Measurements from ENCODE around the gene DSTN.

Gene DSTN

DNA sequence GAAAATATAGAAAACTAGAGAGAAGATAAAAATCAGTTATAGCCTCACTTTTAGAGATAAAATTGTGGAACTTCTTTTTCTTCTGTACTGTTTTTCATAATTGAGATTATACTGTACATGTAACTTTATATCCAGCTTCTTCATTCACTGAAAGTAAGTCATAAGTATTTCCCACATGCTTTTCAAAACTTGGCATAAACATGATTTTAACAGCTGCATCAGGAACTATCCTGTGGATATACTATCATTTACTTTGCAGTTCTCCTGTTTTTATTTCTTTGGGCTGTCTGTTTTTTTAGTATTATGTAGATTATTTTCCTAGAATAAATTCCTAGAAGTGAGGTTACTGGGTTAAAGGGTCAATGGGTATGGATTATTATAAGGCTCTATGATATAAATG, 14.8 kb downstream of the DSTN start:
- no peak for DNase-seq

DNA sequence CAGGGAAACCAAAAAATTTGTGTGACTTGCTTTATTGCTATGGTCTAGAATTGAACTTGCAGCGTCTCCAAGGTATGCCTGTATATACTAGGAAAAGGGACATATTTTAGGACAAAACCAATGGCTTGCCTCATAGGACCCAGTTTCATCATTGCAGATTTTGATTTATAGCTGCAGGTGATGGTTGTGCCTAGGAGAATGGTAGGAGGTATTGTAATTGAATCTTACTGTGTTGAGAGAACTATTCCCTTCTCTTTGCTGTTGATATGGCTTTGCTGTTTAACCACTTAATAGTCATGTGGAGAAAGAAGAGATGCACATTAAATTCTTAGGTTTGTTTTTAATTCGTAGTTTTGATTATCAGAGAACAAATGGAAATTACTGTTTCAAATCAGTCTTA, 16.4 kb downstream of the DSTN start:
- no peak for DNase-seq

DNA sequence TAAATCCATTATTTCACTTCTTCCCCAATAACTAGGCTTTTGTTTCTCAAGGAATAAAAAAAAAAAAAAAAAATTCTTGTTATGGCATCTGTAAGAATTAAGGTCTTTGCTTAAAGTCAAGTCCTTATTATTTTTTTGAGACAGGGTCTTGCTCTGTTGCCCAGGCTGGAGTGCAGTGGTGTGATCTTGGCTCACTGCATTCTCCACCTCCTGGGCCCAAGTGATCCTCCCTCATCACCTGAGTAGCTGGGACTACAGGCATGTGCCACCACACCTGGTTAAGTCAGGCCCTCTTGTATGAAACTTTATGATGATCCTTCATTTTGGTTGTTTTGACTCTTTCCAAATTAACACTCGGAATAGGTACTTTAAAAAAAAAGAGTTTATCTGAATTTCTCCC, 17.3 kb downstream of the DSTN start:
- DNase-seq: no peak

DNA sequence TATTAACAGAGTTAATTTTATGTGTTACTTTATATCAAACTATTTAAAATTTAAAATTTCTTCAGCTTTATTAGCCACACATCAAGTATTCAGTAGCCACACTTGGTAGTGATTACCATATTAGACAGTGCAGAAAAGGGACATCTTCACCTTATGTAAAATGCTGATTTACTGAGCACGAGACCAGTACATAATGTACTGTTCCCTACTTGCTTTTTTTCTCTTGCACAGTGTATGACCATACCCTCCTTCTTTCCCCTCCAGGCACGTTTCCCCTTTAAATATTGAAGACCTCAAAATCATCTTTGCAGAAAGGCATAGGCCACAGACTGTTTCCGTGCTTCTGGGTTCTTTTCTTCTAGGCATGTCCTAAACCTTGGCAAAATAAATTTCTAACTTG, 17.9 kb downstream of the DSTN start:
- DNase-seq: no peak

DNA sequence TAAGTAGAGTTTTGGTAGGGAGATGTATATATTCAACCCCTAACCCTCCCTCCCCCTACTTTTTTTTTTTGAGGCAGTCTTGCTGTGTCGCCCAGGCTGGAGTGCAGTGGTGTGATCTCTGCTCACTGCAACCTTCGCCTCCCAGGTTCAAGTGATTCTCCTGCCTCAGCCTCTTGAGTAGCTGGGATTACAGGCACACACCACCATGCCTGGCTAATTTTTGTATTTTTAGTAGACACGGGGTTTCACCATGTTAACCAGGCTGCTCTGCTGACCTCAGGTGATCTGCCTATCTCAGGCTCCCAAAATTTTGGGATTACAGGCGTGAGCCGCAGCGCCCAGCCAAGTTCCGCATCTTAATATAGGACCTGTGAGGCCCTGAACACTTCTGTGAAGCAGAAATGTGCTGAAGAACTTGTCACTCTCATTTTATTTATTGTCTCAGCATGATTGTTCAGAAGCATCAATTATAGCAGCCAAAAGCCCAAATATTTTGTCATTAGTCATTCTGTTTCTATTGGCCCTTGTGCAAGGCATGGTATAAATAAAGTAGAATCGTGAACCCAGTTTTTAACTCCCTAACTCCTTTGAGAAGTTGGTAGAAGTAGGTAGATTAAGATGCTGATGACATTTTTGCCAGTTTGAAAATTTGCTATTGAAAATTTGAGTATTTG, 19.4 kb downstream of the DSTN start:
- DNase-seq: no peak

DNA sequence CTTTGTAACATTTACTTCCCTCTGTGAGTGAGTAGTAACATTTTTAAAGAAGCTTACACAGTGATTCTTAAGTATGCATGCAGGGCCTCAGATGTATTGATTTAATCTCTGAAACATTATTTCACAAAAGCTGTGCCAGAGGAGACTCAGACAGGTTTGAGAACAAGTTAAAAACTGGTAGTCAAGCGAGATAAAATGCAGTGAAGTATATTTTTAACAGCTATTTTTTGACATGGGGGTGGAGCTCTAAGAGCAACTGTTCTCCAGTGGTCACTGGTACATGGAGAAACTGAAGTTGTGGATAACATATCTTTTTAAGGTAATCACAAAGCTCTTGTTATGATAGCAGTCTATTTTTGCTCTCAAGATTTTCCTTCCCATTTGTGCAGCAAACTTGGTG, 20.4 kb downstream of the DSTN start:
- no peak for DNase-seq

DNA sequence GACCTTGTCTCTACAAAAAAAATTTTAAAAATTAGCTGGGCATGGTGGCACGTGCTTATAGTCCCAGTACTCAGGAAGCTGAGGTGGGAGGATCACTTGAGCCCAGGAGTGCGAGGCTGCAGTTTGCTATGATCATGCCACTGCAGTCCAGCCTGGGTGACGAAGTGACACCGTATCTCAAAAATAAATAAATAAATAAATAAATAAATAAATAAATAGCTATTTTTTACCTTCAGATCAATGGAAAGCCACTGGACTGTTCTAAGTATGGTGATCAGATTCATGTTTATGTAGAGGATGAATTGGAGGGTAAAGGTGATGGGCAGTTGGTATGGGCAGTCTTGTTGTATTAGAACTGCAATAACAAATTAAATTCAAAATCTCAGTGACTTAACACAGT, 24.0 kb downstream of the DSTN start:
- no peak for DNase-seq

DNA sequence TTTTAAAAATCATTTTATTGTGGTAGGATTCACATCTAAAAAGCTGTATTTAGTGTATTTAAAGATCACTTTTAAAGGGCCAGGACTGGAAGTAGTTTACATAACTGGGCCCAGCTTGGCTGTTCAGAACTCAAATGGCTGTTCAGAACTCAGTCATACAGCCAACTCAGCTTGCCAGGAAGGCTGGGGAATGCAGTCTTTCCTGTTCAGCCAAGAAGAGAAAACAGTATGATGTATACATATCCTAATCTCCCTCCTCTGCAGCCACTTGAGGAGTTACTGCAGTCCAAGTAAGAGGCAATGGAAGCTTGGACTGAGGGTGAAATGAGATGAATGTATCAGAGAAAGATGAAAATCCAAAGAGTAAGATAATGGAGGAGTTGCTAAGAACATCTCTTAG, 24.6 kb downstream of the DSTN start:
- no peak for DNase-seq

DNA sequence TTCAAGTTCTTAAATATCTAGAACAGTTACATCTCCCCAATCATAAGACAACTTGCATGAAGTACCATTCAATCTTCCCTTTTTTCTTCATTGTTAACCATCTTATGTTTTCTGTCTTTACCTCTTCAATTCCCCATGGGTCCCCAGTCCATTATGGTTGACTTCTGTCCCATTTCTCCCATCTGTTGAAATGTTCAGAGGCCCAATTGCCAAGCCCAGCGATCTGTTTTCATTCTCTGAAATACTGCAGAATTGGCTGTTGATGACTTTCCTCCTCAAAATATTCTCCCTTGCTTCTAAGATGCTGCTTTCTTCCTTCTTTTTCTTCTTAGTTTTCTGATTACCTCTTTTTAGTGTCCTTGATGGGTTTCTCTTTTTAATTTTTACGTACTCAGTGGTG, 26.0 kb downstream of the DSTN start:
- no peak for DNase-seq

DNA sequence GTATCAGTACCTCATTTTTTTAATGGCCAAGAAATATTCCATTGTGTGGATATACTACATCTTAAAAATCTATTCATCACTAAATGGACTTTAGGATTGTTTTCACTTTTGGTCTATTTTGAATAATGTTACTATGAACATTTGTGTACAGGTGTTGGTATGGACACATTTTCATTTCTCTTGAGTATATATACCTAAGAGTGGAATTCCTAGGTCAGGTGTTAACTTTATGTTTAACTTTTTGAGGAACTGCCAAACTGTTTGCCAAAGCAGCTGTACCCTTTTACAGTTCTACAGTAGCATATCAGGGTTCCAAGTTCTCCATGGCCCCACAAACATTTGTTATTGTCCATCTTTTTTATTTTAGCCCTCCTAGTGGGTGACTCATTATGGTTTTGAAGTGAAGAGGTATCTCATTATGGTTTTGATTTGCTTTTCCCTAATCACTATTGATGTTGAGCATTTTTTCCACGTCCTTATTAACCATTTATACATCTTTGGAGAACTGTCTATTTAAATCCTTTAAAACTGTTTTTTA, 28.2 kb downstream of the DSTN start:
- no peak for DNase-seq

DNA sequence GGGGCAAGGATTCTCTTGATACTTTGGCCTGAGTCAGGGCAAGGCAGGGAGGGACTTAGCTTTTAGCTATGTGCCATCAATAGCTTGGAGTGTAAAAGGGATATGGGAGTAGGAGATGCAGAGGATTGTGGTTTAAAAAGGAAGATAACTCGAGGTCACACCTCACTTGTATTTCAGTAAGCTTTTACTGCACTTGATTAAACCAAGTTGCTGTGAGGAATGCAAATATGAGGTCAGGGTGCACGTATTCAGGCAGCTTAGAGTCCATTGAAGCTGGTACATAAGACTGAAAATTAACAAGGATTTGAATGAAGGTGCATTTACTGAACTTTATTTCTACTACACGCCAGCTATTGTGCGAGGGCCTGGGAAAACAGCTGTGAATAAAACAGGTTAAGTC, 32.1 kb downstream of the DSTN start:
- peak; percentile 88 for DNase-seq

DNA sequence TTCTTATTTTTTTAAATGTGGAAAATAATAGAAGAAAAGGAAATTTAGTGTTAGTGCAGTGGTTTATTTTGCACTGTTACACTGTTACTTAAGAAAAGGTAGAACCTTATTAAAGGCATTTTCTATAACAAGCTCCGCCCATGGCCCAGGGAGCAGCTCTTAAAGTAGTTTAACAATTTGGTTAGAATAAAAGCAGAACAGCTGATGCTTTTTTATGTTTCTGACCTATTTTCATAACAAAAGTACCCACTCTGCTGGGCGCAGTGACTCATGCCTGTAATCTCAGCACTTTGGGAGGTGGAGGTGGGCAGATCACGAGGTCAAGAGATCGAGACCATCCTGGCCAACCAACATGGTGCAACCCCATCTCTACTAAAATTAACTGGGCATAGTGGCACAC, 32.6 kb downstream of the DSTN start:
- DNase-seq: no peak

DNA sequence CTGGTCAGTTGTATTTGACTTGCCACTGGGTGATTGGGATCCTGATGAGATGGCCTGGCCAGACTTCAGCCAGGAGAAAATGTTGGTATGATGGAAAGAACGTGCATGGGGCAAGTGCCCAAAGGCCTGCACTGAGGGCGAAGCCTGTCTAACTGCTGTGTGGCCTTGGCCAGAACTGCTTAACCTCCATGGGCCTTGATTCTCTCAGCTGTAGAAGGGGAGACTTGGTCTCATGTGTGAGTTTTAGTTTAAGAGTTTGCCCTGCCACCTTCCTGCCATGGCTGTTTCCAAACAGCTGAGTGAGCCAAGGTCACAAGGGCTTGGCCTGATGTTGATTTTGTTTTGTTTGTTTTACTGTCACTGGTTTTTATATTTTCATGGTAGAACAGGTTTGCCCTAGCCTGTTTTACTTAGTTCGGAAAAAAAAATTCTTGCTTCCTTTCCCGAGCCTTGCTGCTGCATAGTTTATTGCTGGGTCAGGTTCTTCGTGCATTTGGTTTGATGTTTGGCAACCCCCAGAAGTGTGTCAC, 35.3 kb downstream of the DSTN start:
- no peak for DNase-seq

DNA sequence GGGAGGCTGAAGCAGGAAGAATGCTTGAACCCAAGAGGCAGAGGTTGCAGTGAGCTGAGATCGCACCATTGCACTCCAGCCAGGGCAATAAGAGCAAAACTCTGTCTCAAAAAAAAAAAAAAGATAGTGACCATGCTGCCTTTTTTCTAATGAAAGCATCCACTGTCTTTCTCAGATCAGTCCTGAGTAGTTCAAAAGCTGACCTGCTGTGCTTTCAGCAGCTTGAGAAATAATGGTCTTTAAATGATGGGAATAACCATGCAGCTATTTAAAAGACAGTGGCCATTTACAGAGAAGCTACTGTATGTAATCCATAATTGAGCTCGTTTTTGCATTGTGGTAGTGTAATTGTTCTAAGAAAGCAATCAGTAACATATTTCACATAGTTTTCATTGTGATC, 36.1 kb downstream of the DSTN start:
- no peak for DNase-seq

DNA sequence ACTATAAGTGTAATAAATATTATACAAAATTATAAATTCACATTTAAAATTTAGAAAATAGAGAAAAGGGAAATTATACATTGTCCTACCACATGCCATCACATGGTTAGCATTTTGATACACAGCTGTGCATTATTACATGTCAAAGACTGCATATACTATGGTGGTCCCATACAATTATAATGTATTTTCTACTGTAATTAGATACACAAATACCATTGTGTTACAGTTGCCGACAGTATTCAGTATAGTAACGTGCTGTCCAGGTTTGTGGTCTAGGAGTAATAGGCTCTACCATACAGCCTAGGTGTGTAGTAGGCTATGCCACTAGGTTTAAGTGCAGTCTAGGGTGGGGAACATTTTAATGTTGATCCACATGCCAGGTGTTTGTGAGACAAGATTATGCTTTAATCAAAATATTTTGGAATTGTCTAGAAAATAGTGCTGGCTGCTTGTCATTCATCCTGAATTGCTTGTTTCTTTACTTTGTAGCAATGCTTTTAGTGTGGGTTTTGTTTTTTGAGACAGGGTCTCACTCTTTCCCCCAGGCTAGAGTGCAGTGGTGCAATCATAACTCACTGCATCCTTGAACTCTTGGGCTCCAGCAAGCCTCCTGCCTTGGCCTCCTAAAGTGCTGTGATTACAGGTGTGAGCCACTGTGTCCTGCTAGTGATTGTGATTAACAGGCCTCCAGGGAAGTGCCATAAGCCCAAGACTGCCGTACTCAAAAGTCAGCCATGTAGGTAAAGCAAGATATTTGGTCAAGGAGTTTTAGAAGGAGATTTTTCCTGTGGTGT, 39.0 kb downstream of the DSTN start:
- DNase-seq: no peak

DNA sequence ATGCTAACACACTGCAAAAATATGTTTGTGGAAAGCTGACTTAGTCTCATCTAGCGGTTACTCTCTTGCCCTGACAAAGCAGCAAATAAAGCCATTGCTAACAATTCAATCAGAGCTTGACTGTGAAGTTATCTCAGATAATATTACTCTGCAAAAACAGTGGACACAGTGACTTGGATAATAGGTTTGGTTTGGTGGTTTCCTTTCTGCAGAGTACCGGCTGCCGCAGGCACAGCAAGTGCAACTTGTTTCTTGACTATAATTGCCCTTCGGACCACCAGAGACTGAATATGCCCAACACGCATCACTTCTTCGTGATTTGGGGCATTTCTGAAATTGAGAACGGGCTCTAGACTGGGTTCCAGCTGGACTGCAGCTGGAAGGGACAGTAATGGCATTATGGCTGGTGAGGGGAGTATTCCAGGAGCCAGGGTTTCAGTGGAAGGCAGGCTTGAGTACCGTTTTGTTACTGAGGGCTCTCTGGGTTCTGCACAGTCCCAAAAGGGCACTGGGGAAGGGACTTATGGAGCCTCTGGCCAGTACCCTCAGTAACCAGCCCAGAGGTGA, 40.0 kb downstream of the DSTN start:
- no peak for DNase-seq

DNA sequence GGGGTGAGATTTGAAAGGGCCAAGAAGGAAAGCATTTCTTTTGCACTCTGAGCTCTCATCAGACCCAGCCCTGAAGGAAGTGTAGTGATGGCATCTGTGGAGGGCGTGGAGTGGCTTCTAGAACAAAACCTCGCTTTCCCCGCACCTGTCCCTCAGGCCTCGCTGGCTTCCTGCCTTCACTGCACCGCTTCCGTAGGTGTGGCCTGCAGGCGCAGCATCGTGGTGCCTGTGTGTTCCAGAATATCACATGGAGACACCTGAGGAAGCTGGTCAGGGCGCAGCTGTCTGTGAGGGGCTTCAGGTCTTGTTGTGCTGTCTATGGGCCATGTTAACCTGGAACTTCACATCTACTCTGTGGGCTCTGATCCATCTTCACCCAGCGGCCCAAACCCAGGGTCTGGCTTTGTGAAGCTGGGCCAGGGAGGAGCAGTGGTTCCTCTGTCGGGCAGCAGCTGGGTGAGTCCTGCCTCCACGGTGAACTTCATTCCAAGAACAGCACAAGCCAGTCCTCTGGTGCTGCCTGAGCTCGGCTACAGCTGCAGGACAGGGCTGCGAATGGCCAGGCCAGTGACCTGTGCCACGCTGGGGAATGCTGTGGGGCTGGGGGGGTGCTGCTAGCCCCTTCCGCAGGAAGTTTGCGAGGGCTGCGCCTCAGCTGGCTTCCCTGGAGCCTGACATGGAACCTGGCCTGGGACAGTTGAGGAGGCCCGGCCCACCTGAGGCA, 40.9 kb downstream of the DSTN start:
- DNase-seq: no peak

DNA sequence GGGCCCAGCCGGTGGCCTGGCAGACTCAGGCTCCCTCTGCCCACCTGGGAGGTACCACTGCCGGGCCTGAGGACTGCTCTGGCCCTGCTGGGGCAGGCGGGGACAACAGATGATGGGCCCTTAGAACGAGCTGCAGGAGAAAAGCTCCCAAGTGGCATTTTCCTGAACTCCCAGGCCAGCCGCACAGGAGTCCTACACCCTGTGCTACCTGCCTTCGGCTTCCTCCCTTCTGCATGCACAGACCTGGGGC, 41.3 kb downstream of the DSTN start:
- DNase-seq: no peak

DNA sequence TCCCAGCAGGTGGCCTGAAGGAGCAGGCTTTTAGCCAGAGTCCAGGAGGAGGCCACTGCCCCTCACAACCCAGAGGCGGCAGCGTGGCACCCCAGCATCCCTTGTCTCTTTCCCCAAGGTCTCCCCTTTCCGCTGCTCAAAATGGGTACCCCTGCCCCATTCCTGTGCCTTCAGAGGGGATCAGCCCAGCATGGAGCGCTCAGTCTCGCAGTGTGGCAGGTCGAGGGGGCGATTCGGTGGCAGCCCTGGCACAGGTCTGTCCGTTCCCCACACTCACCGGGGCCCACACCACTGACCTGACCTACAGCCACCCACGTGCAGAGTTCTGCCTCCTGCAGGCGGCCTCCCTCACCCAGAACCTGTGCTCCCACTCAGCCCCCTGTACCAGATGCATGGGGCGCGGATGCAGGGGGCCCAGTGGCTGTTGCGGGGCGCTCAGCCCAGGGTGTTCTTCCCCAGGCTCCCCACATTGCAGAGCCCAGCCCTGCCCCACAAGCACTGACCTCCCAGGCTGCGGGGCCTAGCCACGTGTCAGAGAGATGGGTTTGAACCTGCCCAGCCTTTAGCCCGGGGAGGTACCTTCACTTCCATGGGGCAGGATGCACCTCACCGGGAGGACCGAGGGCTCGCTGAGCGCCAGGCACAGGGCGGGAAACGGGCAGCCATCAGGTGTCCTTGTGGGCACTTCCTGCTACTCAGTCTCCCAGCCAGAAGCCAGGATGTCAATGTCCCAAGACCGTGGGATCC, 41.8 kb downstream of the DSTN start:
- no peak for DNase-seq

DNA sequence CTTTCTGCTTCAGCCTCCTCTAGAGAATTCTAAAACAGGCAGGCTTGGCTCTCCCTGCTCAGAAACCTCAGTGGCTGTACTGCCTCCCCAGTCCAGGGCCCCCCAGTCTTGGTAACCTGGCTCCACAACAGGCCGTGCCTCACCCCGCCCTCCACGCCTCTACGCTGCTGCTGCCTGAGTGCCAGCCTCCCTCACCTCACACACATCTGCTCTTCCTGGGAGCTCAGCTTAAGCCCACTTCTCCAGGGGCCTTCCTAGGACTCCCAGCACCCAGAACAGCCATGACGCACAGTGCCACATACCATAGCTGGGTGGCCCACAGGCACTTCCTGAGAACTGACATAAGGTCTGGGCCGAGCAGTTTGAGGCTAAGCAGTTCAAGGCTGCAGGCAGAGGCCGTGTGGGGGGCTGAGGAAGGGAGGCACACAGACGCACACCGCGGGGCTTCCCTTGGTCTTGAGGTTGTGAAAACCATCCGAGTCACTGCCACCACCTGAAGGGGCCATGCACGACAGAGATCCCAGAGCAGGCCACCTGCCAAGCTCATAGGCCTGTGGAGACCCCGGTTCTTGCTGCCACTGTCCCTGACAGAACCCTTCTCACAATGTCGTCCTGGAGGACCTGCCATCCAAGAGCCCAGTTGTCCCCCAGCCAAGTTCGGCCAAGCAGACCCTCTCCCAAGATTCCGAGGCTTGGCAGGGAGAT, 42.6 kb downstream of the DSTN start:
- no peak for DNase-seq

DNA sequence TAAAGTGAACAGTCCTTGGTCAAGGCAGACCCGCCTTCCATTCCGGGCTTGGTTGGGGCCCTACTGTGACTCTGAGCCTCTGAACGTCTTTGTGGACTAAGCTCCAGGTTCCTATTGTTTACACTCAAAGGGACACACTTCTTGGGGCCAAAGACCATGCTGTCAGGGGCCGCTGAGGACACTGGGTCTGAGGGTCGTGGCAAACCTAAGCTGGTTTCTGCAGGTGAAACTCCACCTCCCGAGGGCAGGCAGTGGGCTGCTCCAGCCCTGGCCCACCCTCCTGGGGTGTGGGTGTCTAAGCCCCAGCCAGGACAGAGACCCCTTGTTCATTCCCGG, 43.1 kb downstream of the DSTN start:
- no peak for DNase-seq
